ENCODE measurements around the gene RAP2A.

RAP2A gene

GRCh38 chr13:97485320-97485719, 51.4 kb downstream of the RAP2A start:
- no peaks in the 10 kb centered on the region for H3K36me3 ChIP-seq (ENCODE audit: insufficient read depth, low read length)
- no peak overlapping the region for H3K9ac ChIP-seq (ENCODE audit: insufficient read length)
- H3K9me3 ChIP-seq (ENCODE audit: low read depth, low read length): no peaks in the 10 kb centered on the region
- TF ChIP-seq POLR2AphosphoS5 (IDR thresholded peaks at IDR 0.05; ENCODE audit: borderline replicate concordance, low read depth, low read length) (no peak), EZH2 (IDR thresholded peaks at IDR 0.05) (no peak), FOXP2 (optimal IDR thresholded peaks at IDR 0.05; ENCODE audit: control extremely low read depth, extremely low read length, insufficient read depth) (no peak)
- no peak for DNase-seq (ENCODE audit: low read depth, low spot score)
- H3K27ac ChIP-seq: no peak overlapping the region
- H3K4me3 ChIP-seq: no peak overlapping the region

- H3K9ac ChIP-seq (ENCODE audit: insufficient read length): no peak overlapping the region
- no peaks in the 10 kb centered on the region for H3K36me3 ChIP-seq (ENCODE audit: insufficient read depth, low read length)
- TF ChIP-seq FOXP2 (optimal IDR thresholded peaks at IDR 0.05; ENCODE audit: control extremely low read depth, extremely low read length, insufficient read depth): no peak
- no peak for TF ChIP-seq POLR2AphosphoS5 (IDR thresholded peaks at IDR 0.05; ENCODE audit: borderline replicate concordance, low read depth, low read length)
- TF ChIP-seq EZH2 (IDR thresholded peaks at IDR 0.05): no peak
- no peak overlapping the region for H3K4me3 ChIP-seq
- DNase-seq (ENCODE audit: low read depth, low spot score): no peak
- no peaks in the 10 kb centered on the region; the same call in 1 of the 2 replicates for H3K9me3 ChIP-seq (ENCODE audit: low read depth, low read length)
- no peak overlapping the region for H3K27ac ChIP-seq
These were observed 56.8 kb downstream of the RAP2A start for GRCh38 chr13:97490702-97491307.

GRCh38 chr13:97491452-97491851, 57.5 kb downstream of the RAP2A start:
- H3K9me3 ChIP-seq (ENCODE audit: low read depth, low read length): no peaks in the 10 kb centered on the region; the same call in 1 of the 2 replicates
- TF ChIP-seq POLR2AphosphoS5 (IDR thresholded peaks at IDR 0.05; ENCODE audit: borderline replicate concordance, low read depth, low read length) (no peak), EZH2 (IDR thresholded peaks at IDR 0.05) (no peak), FOXP2 (optimal IDR thresholded peaks at IDR 0.05; ENCODE audit: control extremely low read depth, extremely low read length, insufficient read depth) (no peak)
- no peak overlapping the region for H3K9ac ChIP-seq (ENCODE audit: insufficient read length)
- DNase-seq (ENCODE audit: low read depth, low spot score): no peak
- H3K27ac ChIP-seq: no peak overlapping the region
- no peak overlapping the region for H3K4me3 ChIP-seq
- H3K36me3 ChIP-seq (ENCODE audit: insufficient read depth, low read length): no peaks in the 10 kb centered on the region

- H3K27ac ChIP-seq: no peak overlapping the region
- no peaks in the 10 kb centered on the region for H3K36me3 ChIP-seq (ENCODE audit: insufficient read depth, low read length)
- no peak overlapping the region for H3K9ac ChIP-seq (ENCODE audit: insufficient read length)
- no peak for DNase-seq (ENCODE audit: low read depth, low spot score)
- H3K4me3 ChIP-seq: no peak overlapping the region
- H3K9me3 ChIP-seq (ENCODE audit: low read depth, low read length): no peaks in the 10 kb centered on the region; the same call in 1 of the 2 replicates
- TF ChIP-seq POLR2AphosphoS5 (IDR thresholded peaks at IDR 0.05; ENCODE audit: borderline replicate concordance, low read depth, low read length) (no peak), FOXP2 (optimal IDR thresholded peaks at IDR 0.05; ENCODE audit: control extremely low read depth, extremely low read length, insufficient read depth) (no peak), EZH2 (IDR thresholded peaks at IDR 0.05) (no peak)
These were observed 58.3 kb downstream of the RAP2A start for GRCh38 chr13:97492257-97492656.

- DNase-seq (ENCODE audit: low read depth, low spot score): no peak
- Histone ChIP-seq H3K9ac (ENCODE audit: insufficient read length) (no peak overlapping the region), H3K9me3 (ENCODE audit: low read depth, low read length) (no peaks in the 10 kb centered on the region; the same call in 1 of the 2 replicates), H3K36me3 (ENCODE audit: insufficient read depth, low read length) (no peaks in the 10 kb centered on the region), H3K27ac (no peak overlapping the region), H3K4me3 (no peak overlapping the region)
- no peak for TF ChIP-seq FOXP2 (optimal IDR thresholded peaks at IDR 0.05; ENCODE audit: control extremely low read depth, extremely low read length, insufficient read depth)
- TF ChIP-seq POLR2AphosphoS5 (IDR thresholded peaks at IDR 0.05; ENCODE audit: borderline replicate concordance, low read depth, low read length): no peak
- no peak for TF ChIP-seq EZH2 (IDR thresholded peaks at IDR 0.05)
These were observed 58.9 kb downstream of the RAP2A start for GRCh38 chr13:97492684-97493371.

GRCh38 chr13:97493456-97493855, 59.5 kb downstream of the RAP2A start:
- Histone ChIP-seq H3K4me3 (no peak overlapping the region), H3K36me3 (ENCODE audit: insufficient read depth, low read length) (no peaks in the 10 kb centered on the region), H3K9me3 (ENCODE audit: low read depth, low read length) (no peaks in the 10 kb centered on the region; the same call in 1 of the 2 replicates), H3K27ac (no peak overlapping the region), H3K9ac (ENCODE audit: insufficient read length) (no peak overlapping the region)
- no peak for TF ChIP-seq POLR2AphosphoS5 (IDR thresholded peaks at IDR 0.05; ENCODE audit: borderline replicate concordance, low read depth, low read length)
- TF ChIP-seq EZH2 (IDR thresholded peaks at IDR 0.05): no peak
- no peak for TF ChIP-seq FOXP2 (optimal IDR thresholded peaks at IDR 0.05; ENCODE audit: control extremely low read depth, extremely low read length, insufficient read depth)
- DNase-seq (ENCODE audit: low read depth, low spot score): no peak

- Histone ChIP-seq H3K27ac (no peak overlapping the region), H3K4me3 (no peak overlapping the region), H3K9ac (ENCODE audit: insufficient read length) (no peak overlapping the region), H3K36me3 (ENCODE audit: insufficient read depth, low read length) (no peaks in the 10 kb centered on the region), H3K9me3 (ENCODE audit: low read depth, low read length) (no peaks in the 10 kb centered on the region; the same call in 1 of the 2 replicates)
- no peak for TF ChIP-seq FOXP2 (optimal IDR thresholded peaks at IDR 0.05; ENCODE audit: control extremely low read depth, extremely low read length, insufficient read depth)
- no peak for DNase-seq (ENCODE audit: low read depth, low spot score)
These were observed 61.7 kb downstream of the RAP2A start for GRCh38 chr13:97495678-97496077.

- Histone ChIP-seq H3K27ac (no peak overlapping the region), H3K4me3 (no peak overlapping the region), H3K9me3 (ENCODE audit: low read depth, low read length) (no peaks in the 10 kb centered on the region), H3K9ac (ENCODE audit: insufficient read length) (no peak overlapping the region), H3K36me3 (ENCODE audit: insufficient read depth, low read length) (no peaks in the 10 kb centered on the region)
- TF ChIP-seq EZH2 (IDR thresholded peaks at IDR 0.05): no peak
- no peak for TF ChIP-seq FOXP2 (optimal IDR thresholded peaks at IDR 0.05; ENCODE audit: control extremely low read depth, extremely low read length, insufficient read depth)
- no peak for TF ChIP-seq POLR2AphosphoS5 (IDR thresholded peaks at IDR 0.05; ENCODE audit: borderline replicate concordance, low read depth, low read length)
- no peak for DNase-seq (ENCODE audit: low read depth, low spot score)
These were observed 62.5 kb downstream of the RAP2A start for GRCh38 chr13:97496511-97496910.
